Posterior vena cava (tissue), 2 donors: ENCODE data around the gene USP47. TPM values are rescaled to one million over a fixed set of nuclear protein-coding genes. Genes with fewer than 3 reads are reported as not detected.

ENCODE experiments used
- DNase-seq: peaks from one replicate; pipeline ENCODE4 v3.0.0-alpha.2; 2020; ENCODE audit warnings: low spot score
- intact Hi-C, 2 donors: fragments of 100-400 bp; cut with DNase I; formaldehyde crosslinking; loops; one replicate each; pipeline versions ENCODE4 v1.14.1 to v1.14.2; 2022 to 2023
- total RNA-seq, 2 donors: library from RNA; stranded (reverse); fragmentation: NEBNext Ultra II Directional; extraction: Animal tissue kit (Norgen Biotek cat#: 25700); gene quantifications; one replicate each; pipeline ENCODE4 v1.2.1, GENCODE V29; 2021
- donor health status: DM: yes; HTN: yes; CAD: no.
- donor health status: DM: yes; HTN: yes; CAD: no.

Gene USP47
- total RNA-seq, 2 donors from 2014 or later: 49.4 to 57.8 TPM

DNA sequence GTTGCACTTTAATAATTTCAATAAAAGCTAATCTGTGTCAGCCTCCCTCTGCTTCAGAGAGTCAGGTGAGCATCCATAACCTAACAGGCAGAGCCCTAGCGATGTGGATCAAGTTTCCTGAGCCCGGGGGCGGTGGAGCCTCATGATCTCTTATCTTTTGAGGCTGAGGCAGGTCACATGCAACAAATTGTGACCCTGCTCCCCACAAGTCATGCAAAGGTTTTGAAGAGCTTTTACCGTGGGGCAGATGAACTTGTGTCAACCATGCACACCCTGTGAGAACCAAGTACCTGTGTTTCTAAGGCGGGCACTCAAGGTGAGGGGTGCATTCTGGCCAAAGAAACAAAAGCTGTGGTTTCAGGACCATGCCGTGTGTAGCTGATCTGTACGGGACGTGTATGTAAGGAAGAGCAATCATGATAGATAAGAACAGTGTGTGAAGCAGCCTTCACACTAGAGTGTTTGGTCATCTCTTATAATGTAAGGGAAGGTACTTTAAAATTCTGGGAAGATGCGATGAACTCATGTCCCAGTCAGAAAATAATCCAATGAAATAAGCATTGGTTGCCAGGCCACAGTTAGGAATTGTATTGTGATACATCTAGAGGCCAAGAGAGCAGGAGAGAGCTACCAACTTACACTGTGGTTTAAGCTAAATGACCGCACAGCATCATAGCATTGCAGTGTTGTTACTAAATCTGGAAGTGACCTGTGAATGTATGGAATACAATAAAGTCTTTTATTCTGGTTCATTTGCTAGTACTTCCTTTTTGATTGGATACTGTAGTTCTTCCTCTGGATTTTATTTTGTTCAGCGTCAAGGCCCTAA, 116.8 kb downstream of the USP47 start:
- intact Hi-C loops: no loop called here
- DNase-seq: no peak

DNA sequence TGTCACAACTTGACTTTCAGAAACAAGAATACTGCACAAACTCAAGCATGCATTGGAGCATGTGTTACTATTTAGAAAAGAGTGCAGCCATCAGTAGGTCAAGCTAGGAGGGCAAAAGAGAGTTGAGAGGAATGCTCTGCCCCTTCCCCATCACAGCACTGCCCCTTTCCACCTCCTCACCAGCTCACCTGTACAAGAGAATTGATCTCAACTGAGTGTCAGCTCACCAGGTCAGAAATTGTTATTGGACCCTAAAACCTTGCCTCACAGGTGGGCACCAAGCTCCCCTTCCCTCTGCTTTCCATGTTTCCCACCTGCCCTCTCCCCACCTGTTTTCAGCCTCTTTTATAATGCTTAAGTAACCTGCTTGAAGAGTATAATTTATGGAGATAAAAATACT, 117.8 kb downstream of the USP47 start:
- intact Hi-C loops: no loop called here

DNA sequence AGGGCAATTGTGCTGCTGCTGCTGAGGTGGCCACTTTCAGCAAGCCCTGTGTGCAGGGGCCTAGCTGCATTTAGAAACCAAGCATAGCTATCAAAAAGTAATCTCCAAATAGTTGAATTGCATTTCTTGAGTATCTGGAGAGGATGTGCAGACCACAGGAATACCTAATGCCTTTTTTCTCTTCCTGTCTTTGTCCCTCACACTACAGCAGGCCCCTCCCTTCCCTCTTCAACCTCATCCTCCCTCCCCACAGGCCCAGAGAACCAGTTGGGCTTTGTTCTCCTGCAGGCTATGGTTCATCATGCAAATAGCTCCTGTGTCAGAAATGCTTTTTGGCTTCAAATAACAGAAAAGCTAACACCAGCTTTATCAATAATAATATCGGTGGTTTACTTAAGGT, 118.9 kb downstream of the USP47 start:
- intact Hi-C loops: no loop called here
- DNase-seq: no peak

More for the DNA sequence above, 117.8 kb downstream of the USP47 start:
- DNase-seq: no peak

DNA sequence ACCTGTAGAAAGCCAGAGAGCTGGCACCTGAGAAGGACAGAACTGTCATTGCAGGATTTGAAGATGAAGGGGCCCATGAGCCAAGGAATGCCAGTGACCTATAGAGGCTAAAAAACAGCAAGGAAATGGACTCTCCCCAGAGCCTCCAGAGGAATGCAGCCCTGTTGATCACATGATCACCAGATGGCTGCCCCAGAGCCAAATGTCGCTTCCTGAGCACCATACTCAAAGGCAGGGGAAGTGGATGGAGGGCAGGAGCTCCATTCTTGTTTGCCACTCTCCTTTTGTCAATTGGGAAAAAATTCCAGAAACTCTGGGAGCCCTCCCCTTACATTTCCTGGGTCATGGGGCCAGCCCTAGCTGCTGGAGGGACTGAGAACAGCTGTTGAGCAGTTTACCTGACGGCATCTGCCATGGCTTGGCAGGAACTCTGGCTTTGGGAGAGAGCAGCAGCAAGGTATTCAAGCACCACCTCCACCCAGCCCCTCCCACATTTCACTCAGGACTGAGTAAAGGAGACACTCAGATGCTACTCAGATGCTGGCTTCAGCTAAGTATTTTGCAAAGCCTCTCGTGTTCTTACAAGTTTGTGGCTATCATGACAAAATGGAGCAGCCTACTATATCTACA, 119.7 kb downstream of the USP47 start:
- no peak for DNase-seq
- intact Hi-C loops: no loop called here

DNA sequence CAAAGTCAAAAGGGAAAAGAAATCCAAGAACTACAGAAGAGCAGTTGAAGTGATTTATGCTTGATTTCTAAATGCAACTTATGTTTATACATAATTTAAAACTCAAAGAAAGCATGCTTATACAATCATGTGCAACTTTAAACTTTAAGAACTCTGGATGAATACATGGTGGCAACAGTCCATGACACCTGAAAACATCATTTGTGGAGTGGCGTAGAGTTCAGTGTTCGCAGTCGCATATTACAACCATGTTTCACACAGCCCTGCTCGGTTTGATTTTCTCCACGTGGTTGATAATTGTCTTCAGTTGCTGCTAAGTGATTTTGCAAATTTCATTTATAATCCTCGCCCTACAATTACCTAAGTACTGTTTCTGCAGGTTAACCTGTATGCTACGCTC, 121.3 kb downstream of the USP47 start:
- no peak for DNase-seq
- intact Hi-C loops: no loop called here

DNA sequence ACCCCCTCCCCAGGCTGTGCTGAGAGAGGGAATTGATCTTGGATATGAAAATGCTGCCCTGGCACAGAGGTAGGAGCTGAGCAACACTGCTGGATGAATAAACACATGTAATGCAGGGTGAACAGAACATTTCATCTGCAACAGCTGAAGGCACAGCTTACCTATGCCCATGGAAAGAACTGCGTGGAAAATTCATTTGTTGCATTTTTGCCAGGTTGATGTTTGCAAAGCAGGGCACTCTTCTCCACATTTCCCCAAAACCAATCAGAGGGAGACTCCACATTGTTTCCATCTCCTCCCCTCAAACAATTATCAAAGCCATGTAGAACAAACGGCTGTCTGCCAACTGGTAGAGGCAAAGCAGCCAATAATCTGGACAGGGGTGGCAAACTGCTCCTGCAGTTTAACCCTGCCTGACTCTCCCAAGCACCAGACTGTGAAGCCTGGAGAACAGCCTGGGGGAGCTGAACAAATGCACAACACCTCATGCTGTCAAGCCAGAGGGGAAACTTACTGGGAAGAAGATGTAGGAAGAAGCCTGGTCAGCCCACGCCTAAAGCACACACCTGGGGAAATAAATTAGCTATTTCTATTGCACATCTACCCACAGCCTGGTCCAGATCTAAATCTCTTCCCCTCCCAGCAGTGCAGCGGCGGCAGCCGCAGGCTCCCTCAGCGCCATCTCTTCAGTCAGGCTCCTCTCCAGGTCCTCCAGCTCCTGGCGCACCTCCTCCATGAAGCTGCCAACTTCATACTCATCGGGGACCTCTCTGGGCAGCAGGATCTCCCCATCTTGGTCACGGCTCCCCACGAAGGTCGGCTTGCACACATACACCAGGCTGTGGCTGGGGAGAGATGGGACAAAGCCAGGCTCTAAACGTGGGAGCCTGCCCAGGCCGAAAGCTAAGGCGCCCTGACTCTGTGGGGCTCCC, 122.3 kb downstream of the USP47 start:
- DNase-seq: peak; percentile 78
- intact Hi-C loops: no loop called here

DNA sequence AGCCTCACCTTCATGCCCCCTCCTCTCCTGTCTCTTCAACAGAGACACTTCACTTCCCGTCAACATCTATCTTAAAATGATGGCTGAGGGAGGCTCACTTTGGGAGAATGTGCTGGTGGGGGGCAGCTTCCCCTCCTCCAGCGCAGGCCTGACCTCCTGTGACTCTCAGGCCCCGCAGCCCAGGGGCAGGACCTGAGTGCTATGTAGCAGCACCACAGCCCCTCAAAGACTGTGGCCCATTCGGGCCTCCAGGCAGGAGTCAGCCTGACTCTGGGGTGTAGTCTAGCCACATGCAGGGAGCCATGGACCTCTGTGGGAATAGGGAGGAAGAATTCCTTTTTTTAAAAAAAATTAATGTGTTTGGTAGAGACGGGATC, 123.0 kb downstream of the USP47 start:
- intact Hi-C loops: no loop called here
- peak; percentile 47 for DNase-seq

DNA sequence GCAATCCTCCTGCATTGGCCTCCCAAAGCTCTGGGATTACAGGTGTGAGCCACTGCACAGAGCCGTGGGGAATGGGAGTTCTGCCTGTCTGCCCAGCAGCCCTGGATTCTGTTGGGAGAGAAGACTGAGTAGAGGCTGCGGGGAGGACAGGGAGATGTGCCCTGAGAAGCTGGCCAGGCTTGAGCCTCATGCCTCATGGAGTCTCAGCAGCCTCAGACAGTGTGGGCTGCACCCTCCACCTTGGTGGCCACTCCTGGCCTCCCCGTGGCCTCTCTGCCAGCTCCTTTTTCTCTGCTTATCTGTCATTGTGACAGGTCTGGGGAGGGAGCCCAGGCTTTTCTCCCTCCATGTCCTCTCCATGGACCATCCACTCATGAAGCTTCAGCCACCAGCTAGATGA, 123.4 kb downstream of the USP47 start:
- peak; percentile 35 for DNase-seq

DNA sequence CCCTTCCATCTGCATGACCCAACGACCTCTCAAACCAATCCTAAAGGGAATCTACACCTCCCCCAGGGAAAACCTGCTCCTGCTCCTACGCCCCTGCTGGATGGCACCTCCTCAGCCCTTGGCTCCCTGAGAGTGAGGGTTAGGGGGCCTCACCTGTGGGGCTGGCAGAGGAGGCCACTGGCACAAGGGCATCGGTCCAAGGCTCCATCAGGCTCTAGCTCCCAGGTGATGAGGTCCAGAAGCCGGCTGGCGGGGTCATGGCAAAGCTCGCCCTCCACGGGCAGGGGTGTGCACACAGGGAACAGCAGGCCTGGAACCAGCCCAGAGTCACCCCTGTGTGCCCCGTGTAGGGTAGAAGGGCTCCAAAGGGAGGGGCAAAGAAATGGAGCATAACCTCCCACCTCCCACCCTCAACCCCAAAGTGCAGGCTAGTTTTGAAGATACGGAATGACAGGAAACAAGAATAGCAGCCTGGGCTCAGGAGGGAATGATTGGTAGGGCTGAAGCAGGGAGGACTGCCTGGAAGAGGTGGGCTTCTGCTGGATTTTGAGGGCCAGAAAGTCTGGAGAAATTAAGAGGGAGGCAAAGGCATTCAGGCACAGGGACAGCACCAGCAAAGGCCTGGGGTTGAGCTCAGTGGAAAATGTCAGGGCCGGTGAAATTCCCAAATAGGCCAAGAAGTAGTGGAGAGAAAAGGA, 124.0 kb downstream of the USP47 start:
- peak; percentile 81 for DNase-seq
- intact Hi-C loops: no loop called here

More for the DNA sequence above, 123.4 kb downstream of the USP47 start:
- intact Hi-C loops: no loop called here

DNA sequence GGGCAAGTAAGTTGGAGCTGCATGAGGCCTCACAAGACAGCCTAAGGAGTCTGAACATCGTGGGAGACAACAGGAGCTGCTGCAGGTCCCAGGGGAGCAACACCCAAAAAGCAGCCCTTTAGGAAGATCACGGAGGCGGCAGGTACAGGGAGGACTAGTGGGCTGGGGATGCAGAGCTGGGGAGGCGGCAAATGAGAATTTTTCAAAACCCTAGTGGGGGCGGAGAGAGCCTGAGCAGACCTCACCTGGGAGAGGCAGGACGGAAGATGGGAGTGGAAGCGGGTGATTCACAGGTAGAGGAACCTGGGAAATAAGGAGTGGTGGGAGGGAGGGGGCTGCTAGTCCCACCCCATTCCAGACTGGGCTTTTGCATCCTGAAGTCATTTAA, 124.6 kb downstream of the USP47 start:
- DNase-seq: no peak
- intact Hi-C loops: no loop called here

DNA sequence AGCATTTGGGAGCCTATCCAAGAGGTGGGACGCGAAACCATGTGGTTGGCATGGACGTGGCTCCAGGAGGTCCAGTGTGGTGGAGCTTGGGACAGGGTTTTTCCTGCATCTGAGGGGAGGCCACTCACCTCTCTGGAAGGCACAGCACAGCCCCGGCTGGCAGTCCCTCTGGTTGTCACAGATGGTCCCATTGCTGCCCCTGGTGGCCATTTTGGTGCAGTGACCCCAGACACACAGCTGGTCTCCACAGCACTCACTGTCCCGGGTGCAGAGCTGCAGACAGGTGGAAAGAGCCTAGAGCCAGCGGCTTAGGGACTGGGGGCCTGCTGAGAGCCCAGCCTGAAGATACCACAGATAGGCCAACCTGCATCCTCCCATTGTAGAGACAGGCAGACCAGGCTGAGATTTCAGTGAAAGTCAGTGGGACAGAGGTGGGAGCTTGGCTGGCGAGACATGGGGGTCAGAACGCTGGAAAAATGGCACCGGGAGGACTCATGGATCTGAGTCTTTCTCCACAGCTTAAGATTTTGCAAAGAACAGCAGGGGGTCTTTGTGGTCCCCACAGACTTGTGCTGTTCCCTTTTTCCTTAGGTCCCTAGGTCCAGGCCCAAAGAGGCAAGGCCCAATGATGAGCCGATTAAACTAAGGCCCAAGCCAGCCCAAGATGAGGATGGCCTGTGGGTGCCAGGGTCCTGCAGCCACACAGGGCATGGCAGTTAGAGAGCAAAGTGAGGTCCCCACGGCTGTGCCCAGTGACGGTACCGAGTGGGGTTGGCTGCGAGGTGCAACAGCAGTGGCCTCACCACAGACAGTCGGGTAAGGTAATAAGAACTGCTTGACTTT, 125.3 kb downstream of the USP47 start:
- DNase-seq: peak; percentile 89
- intact Hi-C loops: no loop called here

DNA sequence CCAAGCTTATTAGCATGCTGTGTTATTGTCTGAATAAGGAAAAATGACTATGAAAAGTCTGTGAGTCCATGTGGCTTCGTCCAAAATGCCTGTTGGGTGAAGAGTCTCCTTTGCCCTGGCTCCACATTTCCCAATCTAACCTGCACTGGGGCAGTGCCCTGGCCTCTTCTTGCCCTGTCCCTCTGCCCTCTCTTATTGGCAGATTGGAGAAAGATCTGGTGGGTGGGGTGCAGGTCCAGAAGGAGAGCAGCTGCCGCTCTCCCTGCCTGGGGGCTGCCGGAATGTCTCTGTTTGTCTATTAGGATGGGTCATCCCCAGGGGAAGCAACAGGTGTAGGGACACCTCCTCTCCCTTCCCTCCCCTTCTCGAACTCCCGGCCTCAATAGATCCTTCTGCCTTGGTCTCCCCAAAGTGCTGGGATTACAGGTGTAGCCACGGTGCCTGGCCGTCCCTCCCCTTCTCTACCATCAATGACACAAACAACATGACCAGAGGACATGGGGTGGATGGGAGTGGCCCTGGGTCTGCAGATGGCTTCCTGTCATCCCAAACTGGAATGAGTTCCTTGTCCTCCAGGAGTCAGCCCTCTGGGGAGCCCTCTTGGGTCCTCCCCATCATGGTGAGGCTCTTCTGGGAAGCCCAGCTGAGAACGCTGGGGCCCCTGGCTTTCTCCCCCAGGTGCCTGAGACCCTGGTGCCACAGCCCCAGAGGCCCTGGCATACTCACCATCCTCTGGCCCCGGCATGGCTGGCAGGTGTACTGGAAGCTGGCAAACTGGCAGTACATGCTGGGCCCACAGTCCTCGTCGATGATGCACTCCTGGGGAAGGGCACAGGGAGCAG, 126.1 kb downstream of the USP47 start:
- DNase-seq: peak; percentile 50
- intact Hi-C loops: no loop called here

DNA sequence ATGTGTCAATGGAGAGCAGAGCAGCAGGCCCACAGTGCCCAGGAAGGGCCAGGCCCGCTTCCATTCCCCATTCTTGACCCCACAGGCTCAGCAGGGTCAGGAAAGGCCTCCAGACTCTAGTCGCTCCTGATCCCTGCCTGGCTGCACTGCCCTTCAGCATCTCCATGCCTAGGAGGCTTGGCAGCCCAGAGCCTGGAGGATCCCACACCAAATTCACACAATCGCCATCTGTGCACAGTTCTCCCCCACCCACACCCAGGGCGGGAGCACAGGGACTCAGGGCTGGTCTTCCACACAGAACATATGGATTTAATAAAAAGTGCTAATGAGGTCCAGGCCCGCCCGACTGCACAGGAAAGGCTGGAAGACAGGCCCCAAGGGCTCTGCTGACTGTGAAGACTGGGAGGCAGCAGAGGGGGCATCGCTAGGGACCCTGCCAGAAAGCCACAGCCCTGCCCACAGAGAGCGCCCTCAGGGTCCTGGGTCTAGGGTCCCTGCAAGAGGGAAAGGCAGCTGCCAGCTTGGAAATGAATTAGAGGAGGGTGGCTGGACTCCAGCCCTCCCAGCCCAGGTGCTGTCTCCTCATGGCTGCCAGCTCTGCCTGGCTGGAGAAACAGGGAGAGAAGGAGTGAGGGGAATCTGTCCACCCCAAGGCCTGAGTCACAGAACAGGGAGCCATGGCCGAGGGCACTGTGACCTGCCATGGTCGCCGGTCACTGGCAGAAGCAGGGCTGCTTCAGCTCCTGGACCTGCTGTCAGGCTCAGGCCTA, 126.9 kb downstream of the USP47 start:
- intact Hi-C loops: no loop called here

DNA sequence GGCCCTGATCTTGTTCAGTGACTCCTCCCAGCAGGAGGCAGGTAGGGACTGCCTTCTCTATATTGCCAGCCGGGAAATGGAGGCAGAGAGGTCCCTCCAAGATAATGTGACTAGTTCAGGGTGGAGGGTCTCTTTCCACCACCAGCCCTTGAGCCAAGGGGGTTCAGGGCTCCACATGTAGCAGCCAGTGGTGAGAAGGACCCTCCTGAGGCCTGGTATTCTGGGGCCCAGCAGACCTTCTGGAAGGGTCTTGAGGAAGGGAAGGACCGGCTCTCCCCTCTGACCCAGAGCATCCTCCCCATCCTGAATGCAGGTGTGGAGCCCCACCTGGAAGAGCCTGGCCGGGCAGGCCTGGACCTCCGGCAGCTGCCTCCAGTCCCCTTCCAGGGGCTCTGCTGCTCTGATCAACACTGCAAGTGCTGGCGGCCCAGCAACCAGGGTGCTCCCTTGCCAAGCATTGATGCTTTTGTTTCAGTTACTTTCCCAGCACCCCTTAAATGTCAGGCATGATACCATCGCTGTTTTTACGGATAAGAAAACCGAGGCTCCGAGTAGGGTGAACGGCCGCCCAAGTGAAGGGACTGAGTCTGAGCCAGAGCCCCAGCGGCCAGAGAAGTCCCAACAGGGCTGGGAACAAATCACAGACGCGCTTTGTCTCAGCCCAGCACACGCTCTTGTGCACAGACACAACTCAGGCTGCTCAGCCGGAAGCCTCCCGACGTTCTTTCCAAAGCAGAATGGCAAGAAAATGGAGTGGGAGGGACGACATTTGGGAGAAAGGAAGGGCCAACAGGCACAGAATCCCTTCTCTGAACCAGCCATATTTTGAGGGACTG, 127.8 kb downstream of the USP47 start:
- intact Hi-C loops: loop anchor here in 1 of 2 donors (5.0 kb wide), 1 partner anchor 38 kb away; the partner anchor contains the start of gene DKK3

More for the DNA sequence above, 126.9 kb downstream of the USP47 start:
- DNase-seq: peak; percentile 79

DNA sequence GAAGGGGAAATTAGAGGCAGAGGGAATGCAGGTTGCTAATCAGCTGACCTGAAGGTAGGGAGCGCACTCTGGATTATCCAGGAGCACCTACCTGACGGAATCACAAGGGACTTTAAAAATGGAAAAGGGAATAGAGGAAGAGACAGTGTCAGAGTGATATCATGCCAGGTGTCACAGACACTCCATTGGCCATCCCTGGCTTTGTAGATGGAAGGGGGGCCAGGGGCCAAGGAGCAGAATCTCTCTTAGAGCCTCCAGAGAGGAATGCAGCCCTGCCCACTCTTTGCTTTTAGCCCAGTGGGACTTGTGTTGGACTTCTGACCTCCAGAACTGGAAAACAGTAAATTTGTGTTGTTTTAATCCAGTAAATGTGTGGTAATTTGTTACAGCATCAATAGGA, 128.8 kb downstream of the USP47 start:
- intact Hi-C loops: loop anchor here in 1 of 2 donors (5.0 kb wide), 1 partner anchor 37 kb away; the partner anchor contains the start of gene DKK3
- DNase-seq: no peak

More for the DNA sequence above, 127.8 kb downstream of the USP47 start:
- DNase-seq: peak; percentile 88
